Left ventricle myocardium inferior (tissue), 1 donor: Measurements from ENCODE around the gene FAXC. TPM values are rescaled to one million over a fixed set of nuclear protein-coding genes. Genes with fewer than 3 reads are reported as not detected.

ENCODE experiments used
- DNase-seq: peaks from one replicate; pipeline ENCODE4 v3.0.0-alpha.2; 2020
- H3K27ac ChIP-seq: fragments of 200-600 bp; replicated peaks from 2 replicates; pipeline ENCODE4 v1.8.0; 2021
- H3K27me3 ChIP-seq: fragments of 200-600 bp; 2 replicates; pipeline ENCODE4 v1.8.0; 2021; ENCODE audit warnings: low read depth
- H3K36me3 ChIP-seq: fragments of 200-600 bp; 2 replicates; pipeline ENCODE4 v1.8.0; 2021
- H3K4me1 ChIP-seq: fragments of 200-600 bp; 2 replicates; pipeline ENCODE4 v1.8.0; 2021
- H3K4me3 ChIP-seq: fragments of 200-600 bp; 2 replicates; pipeline ENCODE4 v1.8.0; 2021; ENCODE audit warnings: mild to moderate bottlenecking, moderate library complexity
- H3K9me3 ChIP-seq: fragments of 200-600 bp; replicated peaks from 2 replicates; pipeline ENCODE4 v1.8.0; 2021
- CTCF ChIP-seq: fragments of 200-600 bp; IDR thresholded peaks from 2 replicates; pipeline ENCODE4 v1.8.0; 2021; ENCODE audit warnings: antibody characterized with exemption, mild to moderate bottlenecking, borderline replicate concordance
- intact Hi-C: fragments of 100-400 bp; cut with micrococcal nuclease; formaldehyde crosslinking; loops from one replicate; pipeline ENCODE4 v1.11.0; 2022
- total RNA-seq: library from RNA; stranded (reverse); fragmentation: NEBNext Ultra II Directional; extraction: Animal tissue kit (Norgen Biotek cat#: 25700); gene quantifications from one replicate; pipeline ENCODE4 v1.2.1, GENCODE V29; 2021
- donor health status: DM: no; HTN: yes; CAD: no; lungs with severe emphysema.

The FAXC gene
- total RNA-seq, 1 donor from 2014 or later: 0.49 TPM

GRCh38 chr6:99309557-99309956 lies 39.9 kb downstream of the FAXC start:
- DNase-seq: no peak
- Histone ChIP-seq H3K9me3 (no peaks in the 10 kb centered on the region), H3K4me3 (no peak overlapping the region), H3K36me3 (no peaks in the 10 kb centered on the region), H3K27me3 (peaks cover 14% of the 10 kb centered on the region), H3K27ac (no peak overlapping the region), H3K4me1 (no peaks in the 10 kb centered on the region)
- no peak for TF ChIP-seq CTCF
- intact Hi-C loops: no loop called here

GRCh38 chr6:99308788-99309187 lies 40.7 kb downstream of the FAXC start:
- peaks cover 12% of the 10 kb centered on the region for H3K27me3 ChIP-seq
- H3K27ac ChIP-seq: no peak overlapping the region
- H3K9me3 ChIP-seq: no peaks in the 10 kb centered on the region
- DNase-seq: no peak
- TF ChIP-seq CTCF: no peak
- H3K4me3 ChIP-seq: no peak overlapping the region
- no peaks in the 10 kb centered on the region for H3K36me3 ChIP-seq
- intact Hi-C loops: no loop called here
- no peaks in the 10 kb centered on the region for H3K4me1 ChIP-seq

- no peaks in the 10 kb centered on the region for H3K36me3 ChIP-seq
- H3K4me3 ChIP-seq: no peak overlapping the region
- H3K9me3 ChIP-seq: no peaks in the 10 kb centered on the region
- DNase-seq: no peak
- no peak for TF ChIP-seq CTCF
- H3K27ac ChIP-seq: no peak overlapping the region
- no peaks in the 10 kb centered on the region for H3K4me1 ChIP-seq
- intact Hi-C loops: no loop called here
- H3K27me3 ChIP-seq: peaks cover 12% of the 10 kb centered on the region
Measured at GRCh38 chr6:99307295-99307907, 42.1 kb downstream of the FAXC start.

GRCh38 chr6:99306341-99306740 lies 43.1 kb downstream of the FAXC start:
- no peaks in the 10 kb centered on the region for H3K36me3 ChIP-seq
- peaks cover 13% of the 10 kb centered on the region for H3K27me3 ChIP-seq
- no peaks in the 10 kb centered on the region for H3K4me1 ChIP-seq
- no peak overlapping the region for H3K27ac ChIP-seq
- TF ChIP-seq CTCF: no peak
- DNase-seq: no peak
- no peak overlapping the region for H3K4me3 ChIP-seq
- H3K9me3 ChIP-seq: no peaks in the 10 kb centered on the region
- intact Hi-C loops: no loop called here

- Histone ChIP-seq H3K9me3 (no peaks in the 10 kb centered on the region), H3K4me1 (no peaks in the 10 kb centered on the region), H3K36me3 (no peaks in the 10 kb centered on the region), H3K4me3 (no peak overlapping the region), H3K27me3 (peaks cover 26% of the 10 kb centered on the region), H3K27ac (no peak overlapping the region)
- DNase-seq: no peak
- intact Hi-C loops: no loop called here
- TF ChIP-seq CTCF: no peak
Measured at GRCh38 chr6:99305021-99305554, 44.4 kb downstream of the FAXC start.
